ENCODE data around the gene GDI1.

Gene GDI1

GRCh38 chrX:154459832-154460231, 22.9 kb downstream of the GDI1 start:
- POLR2A ChIA-PET: no interaction called here
- peaks cover 0 to 11% (median 0%) of the 10 kb centered on the region in 5 experiments for H3K27me3 ChIP-seq (replicated peaks in 2 of 5; ENCODE audit: control insufficient read depth in 4 of 5, insufficient read depth in 5 of 5, low read length in 4 of 5)
- H3K36me3 ChIP-seq (ENCODE audit: control insufficient read depth in 4 of 4, insufficient read depth in 4 of 4, low read length in 3 of 4): peaks cover 0 to 16% (median 0%) of the 10 kb centered on the region in 4 experiments
- H3K9me3 ChIP-seq (ENCODE audit: control extremely low read depth in 1 of 5, control insufficient read depth in 4 of 5, insufficient read depth in 2 of 5, low read depth in 1 of 5, low read length in 4 of 5): peaks cover 0 to 3% (median 0%) of the 10 kb centered on the region in 5 experiments
- no peak for DNase-seq
- H3K4me3 ChIP-seq (ENCODE audit: control insufficient read depth in 1 of 7, extremely low read depth in 1 of 7, insufficient read depth in 4 of 7, low read depth in 2 of 7, low read length in 6 of 7): no peak overlapping the region
- H3K27ac ChIP-seq (ENCODE audit: insufficient read depth in 1 of 2, low read depth in 1 of 2, low read length in 2 of 2, poor library complexity in 1 of 2, severe bottlenecking in 2 of 2): no peak overlapping the region
- WGBS (ENCODE audit: insufficient coverage): 90% methylated on average over 13 of the region's 14 CpGs
- CTCF ChIA-PET: interaction anchor here (1.4 kb wide), 1 partner anchor 67 kb away, joined by 6 read pairs; no protein-coding TSS in a partner anchor
- peaks cover 0 to 7% (median 2%) of the 10 kb centered on the region in 4 experiments for H3K4me1 ChIP-seq (ENCODE audit: control extremely low read depth in 1 of 4, control insufficient read depth in 4 of 4, insufficient read depth in 4 of 4, low read length in 3 of 4)

DNA sequence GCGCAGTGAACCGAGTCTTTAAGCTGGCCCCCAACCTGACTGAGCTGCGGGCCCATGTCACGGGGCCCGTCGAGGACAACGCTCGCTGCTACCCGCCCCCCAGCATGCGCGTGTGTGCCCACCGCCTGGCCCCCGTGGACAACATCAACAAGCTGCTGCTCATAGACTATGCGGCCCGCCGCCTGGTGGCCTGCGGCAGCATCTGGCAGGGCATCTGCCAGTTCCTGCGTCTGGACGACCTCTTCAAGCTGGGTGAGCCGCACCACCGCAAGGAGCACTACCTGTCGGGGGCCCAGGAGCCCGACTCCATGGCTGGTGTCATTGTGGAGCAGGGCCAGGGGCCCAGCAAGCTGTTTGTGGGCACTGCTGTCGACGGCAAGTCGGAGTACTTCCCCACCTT, 23.4 kb downstream of the GDI1 start:
- ChIA-PET POLR2A (interaction anchor here (0.9 kb wide), 1 partner anchor 63 kb away, joined by 4 read pairs; no protein-coding TSS in a partner anchor), CTCF (interaction anchor here (0.5 to 1.4 kb wide), 2 partner anchors 54 to 67 kb away, joined by 3 to 6 read pairs; no protein-coding TSS in a partner anchor)
- no peak overlapping the region for H3K4me3 ChIP-seq (ENCODE audit: control insufficient read depth in 1 of 7, extremely low read depth in 1 of 7, insufficient read depth in 4 of 7, low read depth in 2 of 7, low read length in 6 of 7)

GRCh38 chrX:154462396-154462795, 25.4 kb downstream of the GDI1 start:
- Histone ChIP-seq H3K4me3 (ENCODE audit: control insufficient read depth in 1 of 7, extremely low read depth in 1 of 7, insufficient read depth in 4 of 7, low read depth in 2 of 7, low read length in 6 of 7) (no peak overlapping the region), H3K4me1 (ENCODE audit: control extremely low read depth in 1 of 4, control insufficient read depth in 4 of 4, insufficient read depth in 4 of 4, low read length in 3 of 4) (peaks cover 0 to 5% (median 2%) of the 10 kb centered on the region in 4 experiments), H3K9me3 (ENCODE audit: control extremely low read depth in 1 of 5, control insufficient read depth in 4 of 5, insufficient read depth in 2 of 5, low read depth in 1 of 5, low read length in 4 of 5) (peaks cover 0 to 3% (median 0%) of the 10 kb centered on the region in 5 experiments), H3K27me3 (replicated peaks in 2 of 5; ENCODE audit: control insufficient read depth in 4 of 5, insufficient read depth in 5 of 5, low read length in 4 of 5) (peaks cover 0 to 11% (median 0%) of the 10 kb centered on the region in 5 experiments), H3K36me3 (ENCODE audit: control insufficient read depth in 4 of 4, insufficient read depth in 4 of 4, low read length in 3 of 4) (peaks cover 0 to 16% (median 5%) of the 10 kb centered on the region in 4 experiments), H3K27ac (ENCODE audit: insufficient read depth in 1 of 2, low read depth in 1 of 2, low read length in 2 of 2, poor library complexity in 1 of 2, severe bottlenecking in 2 of 2) (no peak overlapping the region)
- ChIA-PET POLR2A (no interaction called here), CTCF (interaction anchor here (1.1 to 1.8 kb wide), 2 partner anchors 11 to 80 kb away, joined by 3 to 5 read pairs; no protein-coding TSS in a partner anchor)
- DNase-seq: no peak
- 100% methylated on average over 7 of the region's 8 CpGs for WGBS (ENCODE audit: insufficient coverage)

More for the DNA sequence above, 23.4 kb downstream of the GDI1 start:
- Histone ChIP-seq H3K36me3 (ENCODE audit: control insufficient read depth in 4 of 4, insufficient read depth in 4 of 4, low read length in 3 of 4) (peaks cover 0 to 16% (median 0%) of the 10 kb centered on the region in 4 experiments), H3K27ac (ENCODE audit: insufficient read depth in 1 of 2, low read depth in 1 of 2, low read length in 2 of 2, poor library complexity in 1 of 2, severe bottlenecking in 2 of 2) (no peak overlapping the region), H3K9me3 (ENCODE audit: control extremely low read depth in 1 of 5, control insufficient read depth in 4 of 5, insufficient read depth in 2 of 5, low read depth in 1 of 5, low read length in 4 of 5) (peaks cover 0 to 3% (median 0%) of the 10 kb centered on the region in 5 experiments), H3K4me1 (ENCODE audit: control extremely low read depth in 1 of 4, control insufficient read depth in 4 of 4, insufficient read depth in 4 of 4, low read length in 3 of 4) (peaks cover 0 to 7% (median 2%) of the 10 kb centered on the region in 4 experiments), H3K27me3 (replicated peaks in 2 of 5; ENCODE audit: control insufficient read depth in 4 of 5, insufficient read depth in 5 of 5, low read length in 4 of 5) (peaks cover 0 to 11% (median 0%) of the 10 kb centered on the region in 5 experiments)
- no peak for DNase-seq
- 91% methylated on average over 23 of the region's 26 CpGs for WGBS (ENCODE audit: insufficient coverage)

- Histone ChIP-seq H3K4me1 (ENCODE audit: control extremely low read depth in 1 of 4, control insufficient read depth in 4 of 4, insufficient read depth in 4 of 4, low read length in 3 of 4) (peaks cover 0 to 4% (median under 1%) of the 10 kb centered on the region in 4 experiments), H3K36me3 (ENCODE audit: control insufficient read depth in 4 of 4, insufficient read depth in 4 of 4, low read length in 3 of 4) (peaks cover 0 to 16% (median 6%) of the 10 kb centered on the region in 4 experiments), H3K4me3 (ENCODE audit: control insufficient read depth in 1 of 7, extremely low read depth in 1 of 7, insufficient read depth in 4 of 7, low read depth in 2 of 7, low read length in 6 of 7) (no peak overlapping the region), H3K27ac (ENCODE audit: insufficient read depth in 1 of 2, low read depth in 1 of 2, low read length in 2 of 2, poor library complexity in 1 of 2, severe bottlenecking in 2 of 2) (no peak overlapping the region), H3K27me3 (replicated peaks in 2 of 5; ENCODE audit: control insufficient read depth in 4 of 5, insufficient read depth in 5 of 5, low read length in 4 of 5) (peaks cover 0 to 11% (median 0%) of the 10 kb centered on the region in 5 experiments), H3K9me3 (ENCODE audit: control extremely low read depth in 1 of 5, control insufficient read depth in 4 of 5, insufficient read depth in 2 of 5, low read depth in 1 of 5, low read length in 4 of 5) (peaks cover 0 to 5% (median 0%) of the 10 kb centered on the region in 5 experiments)
- no peak for DNase-seq
- POLR2A ChIA-PET: no interaction called here
- WGBS (ENCODE audit: insufficient coverage): 93% methylated on average over 32 of the region's 36 CpGs
- CTCF ChIA-PET: no interaction called here
Measured at GRCh38 chrX:154463611-154464220, 26.8 kb downstream of the GDI1 start.

GRCh38 chrX:154464806-154465365, 27.9 kb downstream of the GDI1 start:
- DNase-seq: no peak
- Histone ChIP-seq H3K27me3 (replicated peaks in 2 of 5; ENCODE audit: control insufficient read depth in 4 of 5, insufficient read depth in 5 of 5, low read length in 4 of 5) (peaks cover 0 to 11% (median 0%) of the 10 kb centered on the region in 5 experiments), H3K27ac (ENCODE audit: insufficient read depth in 1 of 2, low read depth in 1 of 2, low read length in 2 of 2, poor library complexity in 1 of 2, severe bottlenecking in 2 of 2) (no peak overlapping the region), H3K4me1 (ENCODE audit: control extremely low read depth in 1 of 4, control insufficient read depth in 4 of 4, insufficient read depth in 4 of 4, low read length in 3 of 4) (no peaks in the 10 kb centered on the region), H3K4me3 (ENCODE audit: control insufficient read depth in 1 of 7, extremely low read depth in 1 of 7, insufficient read depth in 4 of 7, low read depth in 2 of 7, low read length in 6 of 7) (no peak overlapping the region), H3K9me3 (ENCODE audit: control extremely low read depth in 1 of 5, control insufficient read depth in 4 of 5, insufficient read depth in 2 of 5, low read depth in 1 of 5, low read length in 4 of 5) (peaks cover 0 to 5% (median 0%) of the 10 kb centered on the region in 5 experiments), H3K36me3 (ENCODE audit: control insufficient read depth in 4 of 4, insufficient read depth in 4 of 4, low read length in 3 of 4) (peaks cover 0 to 16% (median 6%) of the 10 kb centered on the region in 4 experiments)
- ChIA-PET CTCF (no interaction called here), POLR2A (no interaction called here)
- 91% methylated on average over 22 of the region's 28 CpGs for WGBS (ENCODE audit: insufficient coverage)

GRCh38 chrX:154465601-154466000, 28.6 kb downstream of the GDI1 start:
- CTCF ChIA-PET: interaction anchor here (0.6 kb wide), 1 partner anchor 366 kb away, joined by 3 read pairs; no protein-coding TSS in a partner anchor

GRCh38 chrX:154466036-154466435, 29.1 kb downstream of the GDI1 start:
- ChIA-PET CTCF (no interaction called here), POLR2A (no interaction called here)

More at GRCh38 chrX:154465601-154466000, 28.6 kb downstream of the GDI1 start:
- peaks cover 0 to 5% (median 0%) of the 10 kb centered on the region in 5 experiments for H3K9me3 ChIP-seq (ENCODE audit: control extremely low read depth in 1 of 5, control insufficient read depth in 4 of 5, insufficient read depth in 2 of 5, low read depth in 1 of 5, low read length in 4 of 5)
- no peaks in the 10 kb centered on the region for H3K4me1 ChIP-seq (ENCODE audit: control extremely low read depth in 1 of 4, control insufficient read depth in 4 of 4, insufficient read depth in 4 of 4, low read length in 3 of 4)
- H3K36me3 ChIP-seq (ENCODE audit: control insufficient read depth in 4 of 4, insufficient read depth in 4 of 4, low read length in 3 of 4): peaks cover 0 to 18% (median 7%) of the 10 kb centered on the region in 4 experiments
- no peak overlapping the region for H3K4me3 ChIP-seq (ENCODE audit: control insufficient read depth in 1 of 7, extremely low read depth in 1 of 7, insufficient read depth in 4 of 7, low read depth in 2 of 7, low read length in 6 of 7)
- 95% methylated on average over 14 of the region's 14 CpGs for WGBS (ENCODE audit: insufficient coverage)
- no peak overlapping the region for H3K27ac ChIP-seq (ENCODE audit: insufficient read depth in 1 of 2, low read depth in 1 of 2, low read length in 2 of 2, poor library complexity in 1 of 2, severe bottlenecking in 2 of 2)
- H3K27me3 ChIP-seq (replicated peaks in 2 of 5; ENCODE audit: control insufficient read depth in 4 of 5, insufficient read depth in 5 of 5, low read length in 4 of 5): peaks cover 0 to 11% (median 0%) of the 10 kb centered on the region in 5 experiments
- POLR2A ChIA-PET: no interaction called here
- no peak for DNase-seq

More at GRCh38 chrX:154466036-154466435, 29.1 kb downstream of the GDI1 start:
- Histone ChIP-seq H3K9me3 (ENCODE audit: control extremely low read depth in 1 of 5, control insufficient read depth in 4 of 5, insufficient read depth in 2 of 5, low read depth in 1 of 5, low read length in 4 of 5) (peaks cover 0 to 5% (median 0%) of the 10 kb centered on the region in 5 experiments), H3K36me3 (ENCODE audit: control insufficient read depth in 4 of 4, insufficient read depth in 4 of 4, low read length in 3 of 4) (peaks cover 0 to 13% (median 7%) of the 10 kb centered on the region in 4 experiments), H3K27ac (ENCODE audit: insufficient read depth in 1 of 2, low read depth in 1 of 2, low read length in 2 of 2, poor library complexity in 1 of 2, severe bottlenecking in 2 of 2) (no peak overlapping the region), H3K4me1 (ENCODE audit: control extremely low read depth in 1 of 4, control insufficient read depth in 4 of 4, insufficient read depth in 4 of 4, low read length in 3 of 4) (no peaks in the 10 kb centered on the region), H3K4me3 (ENCODE audit: control insufficient read depth in 1 of 7, extremely low read depth in 1 of 7, insufficient read depth in 4 of 7, low read depth in 2 of 7, low read length in 6 of 7) (no peak overlapping the region), H3K27me3 (replicated peaks in 2 of 5; ENCODE audit: control insufficient read depth in 4 of 5, insufficient read depth in 5 of 5, low read length in 4 of 5) (peaks cover 0 to 11% (median 0%) of the 10 kb centered on the region in 5 experiments)
- no peak for DNase-seq
- 92% methylated on average over 26 of the region's 32 CpGs for whole genome bisulfite sequencing (ENCODE audit: insufficient coverage)

Measured in common myeloid progenitor, CD34-positive (primary cell).